PC-3 (cell line): Measurements from ENCODE around the gene ABCG1. TPM values are rescaled to one million over a fixed set of nuclear protein-coding genes. Genes with fewer than 3 reads are reported as not detected.

Experiments used
- total RNA-seq: library from RNA; depleted of rRNA; stranded (reverse); fragments of >200 nt; gene quantifications from 2 replicates; pipeline ENCODE4 v1.2.3, GENCODE V29; 2014; rRNA removed

Gene ABCG1
- total RNA-seq, 1 experiment from 2014 or later, result 0.66 TPM

Other genes with a start within 250 kb of the ABCG1 start
- gene ZBTB21, start 208.8 kb upstream of the ABCG1 start, total RNA-seq, result 8.1 and 9.2 TPM in 2 replicates
- gene UMODL1, start 147.8 kb upstream of the ABCG1 start, total RNA-seq, result 0.58 TPM in 1 of 2 replicates, not detected in the other
- 2.8 and 9.1 TPM in 2 replicates for gene TFF3, start 96.3 kb downstream of the ABCG1 start, total RNA-seq
- 21.1 and 22.9 TPM in 2 replicates for gene TFF2, start 131.9 kb downstream of the ABCG1 start, total RNA-seq
- gene TFF1, start 147.4 kb downstream of the ABCG1 start, total RNA-seq, result 99.2 and 111 TPM in 2 replicates
- gene TMPRSS3, start 176.9 kb downstream of the ABCG1 start, total RNA-seq, result not detected in 2 replicates
- 1.0 TPM in 1 of 2 replicates, not detected in the other for gene UBASH3A, start 184.8 kb downstream of the ABCG1 start, total RNA-seq